Measurements from ENCODE around the gene EEF1AKMT4. TPM values are rescaled to one million over a fixed set of nuclear protein-coding genes. Genes with fewer than 3 reads are reported as not detected.

EEF1AKMT4 gene
- total RNA-seq, 5 donors from 2014 or later (not counting 1 experiment from before 2014, with no cell fraction given) = 0.37 to 4.0 (median 2.3) TPM

- Mint-ChIP-seq H3K27ac (no peak overlapping the region), H3K36me3 (peaks cover 13% of the 10 kb centered on the region), H3K9me3 (no peaks in the 10 kb centered on the region), H3K4me3 (no peak overlapping the region), H3K4me1 (peaks cover 0 to 10% (median 0%) of the 10 kb centered on the region in 3 donors), H3K27me3 (no peaks in the 10 kb centered on the region)
- ChIA-PET POLR2A (no interaction called here), CTCF (interaction anchor here in 1 of 2 donors (0.6 kb wide), 2 partner anchors 8 to 11 kb away, joined by 3 read pairs; no protein-coding TSS in a partner anchor)
- Histone ChIP-seq H3K27me3 (replicated peaks in 1 of 2; ENCODE audit: control insufficient read depth in 2 of 2, extremely low read depth in 1 of 2, insufficient read depth in 2 of 2, low read length in 1 of 2) (peaks cover 0 to 18% of the 10 kb centered on the region in 2 experiments), H3K9me3 (no peaks in the 10 kb centered on the region), H3K36me3 (ENCODE audit: control insufficient read depth in 2 of 2, extremely low read depth in 1 of 2, insufficient read depth in 1 of 2, low read length in 1 of 2) (peaks cover 7 to 14% of the 10 kb centered on the region in 2 donors), H3K27ac (ENCODE audit: low read length) (no peak overlapping the region), H3K4me3 (ENCODE audit: control insufficient read depth in 1 of 2, extremely low read depth in 1 of 2, low read length in 1 of 2) (no peak overlapping the region), H3K4me1 (ENCODE audit: control insufficient read depth in 1 of 2, extremely low read depth in 1 of 2, insufficient read depth in 2 of 2, low read length in 2 of 2) (no peaks in the 10 kb centered on the region)
- WGBS (ENCODE audit: insufficient coverage) = 80% methylated on average over 10 of the region's 13 CpGs
- DNase-seq = no peak
- ATAC-seq (replicated peaks in 1 of 4) = no peak
Observed at GRCh38 chr3:184238246-184238818, 11.1 kb upstream of the EEF1AKMT4 start.

GRCh38 chr3:184239221-184239620 lies 10.3 kb upstream of the EEF1AKMT4 start:
- H3K36me3 ChIP-seq (ENCODE audit: control insufficient read depth in 2 of 2, extremely low read depth in 1 of 2, insufficient read depth in 1 of 2, low read length in 1 of 2) = peaks cover 11 to 23% of the 10 kb centered on the region in 2 donors
- no peaks in the 10 kb centered on the region for H3K9me3 ChIP-seq
- H3K27me3 ChIP-seq (replicated peaks in 1 of 2; ENCODE audit: control insufficient read depth in 2 of 2, extremely low read depth in 1 of 2, insufficient read depth in 2 of 2, low read length in 1 of 2) = peaks cover 0 to 9% of the 10 kb centered on the region in 2 experiments
- no peak overlapping the region for H3K4me3 ChIP-seq (ENCODE audit: control insufficient read depth in 1 of 2, extremely low read depth in 1 of 2, low read length in 1 of 2)
- Mint-ChIP-seq H3K9me3 (no peaks in the 10 kb centered on the region), H3K4me3 (no peak overlapping the region), H3K36me3 (peaks cover 14% of the 10 kb centered on the region), H3K27ac (no peak overlapping the region), H3K4me1 (peaks cover 0 to 10% (median 0%) of the 10 kb centered on the region in 3 donors), H3K27me3 (no peaks in the 10 kb centered on the region)
- POLR2A ChIA-PET = no interaction called here
- no peak overlapping the region for H3K27ac ChIP-seq (ENCODE audit: low read length)
- 89% methylated on average over 8 of the region's 8 CpGs for WGBS (ENCODE audit: insufficient coverage)
- CTCF ChIA-PET = interaction anchor here in 1 of 2 donors (2.1 kb wide), 1 partner anchor 12 kb away, joined by 8 read pairs; no protein-coding TSS in a partner anchor
- ATAC-seq (replicated peaks in 1 of 4) = no peak
- H3K4me1 ChIP-seq (ENCODE audit: control insufficient read depth in 1 of 2, extremely low read depth in 1 of 2, insufficient read depth in 2 of 2, low read length in 2 of 2) = no peaks in the 10 kb centered on the region
- DNase-seq = no peak

- Histone ChIP-seq H3K4me1 (ENCODE audit: control insufficient read depth in 1 of 2, extremely low read depth in 1 of 2, insufficient read depth in 2 of 2, low read length in 2 of 2) (no peaks in the 10 kb centered on the region), H3K27me3 (replicated peaks in 1 of 2; ENCODE audit: control insufficient read depth in 2 of 2, extremely low read depth in 1 of 2, insufficient read depth in 2 of 2, low read length in 1 of 2) (peaks cover 0 to 7% of the 10 kb centered on the region in 2 experiments), H3K9me3 (no peaks in the 10 kb centered on the region), H3K36me3 (ENCODE audit: control insufficient read depth in 2 of 2, extremely low read depth in 1 of 2, insufficient read depth in 1 of 2, low read length in 1 of 2) (peaks cover 11 to 28% of the 10 kb centered on the region in 2 donors), H3K4me3 (ENCODE audit: control insufficient read depth in 1 of 2, extremely low read depth in 1 of 2, low read length in 1 of 2) (no peak overlapping the region), H3K27ac (ENCODE audit: low read length) (no peak overlapping the region)
- ChIA-PET POLR2A (no interaction called here), CTCF (interaction anchor here in 1 of 2 donors (2.1 kb wide), 1 partner anchor 13 kb away, joined by 8 read pairs; no protein-coding TSS in a partner anchor)
- no peak overlapping the region for H3K27ac Mint-ChIP-seq
- no peaks in the 10 kb centered on the region for H3K9me3 Mint-ChIP-seq
- H3K4me3 Mint-ChIP-seq = no peak overlapping the region
- DNase-seq = no peak
- peaks cover 18% of the 10 kb centered on the region for H3K36me3 Mint-ChIP-seq
- ATAC-seq (replicated peaks in 1 of 4) = no peak
- no peaks in the 10 kb centered on the region for H3K27me3 Mint-ChIP-seq
- peaks cover 0 to 10% (median 0%) of the 10 kb centered on the region in 3 donors for H3K4me1 Mint-ChIP-seq
- 81% methylated on average over 4 of the region's 7 CpGs for WGBS (ENCODE audit: insufficient coverage)
Observed at GRCh38 chr3:184239708-184240107, 9.8 kb upstream of the EEF1AKMT4 start.

- H3K9me3 Mint-ChIP-seq = no peaks in the 10 kb centered on the region
- WGBS (ENCODE audit: insufficient coverage) = 57% methylated on average over 1 of the region's 4 CpGs
- ChIA-PET POLR2A (no interaction called here), CTCF (interaction anchor here in 1 of 2 donors (2.1 kb wide), 1 partner anchor 14 kb away, joined by 8 read pairs; no protein-coding TSS in a partner anchor)
- H3K4me3 Mint-ChIP-seq = no peak overlapping the region
- Histone ChIP-seq H3K27me3 (replicated peaks in 1 of 2; ENCODE audit: control insufficient read depth in 2 of 2, extremely low read depth in 1 of 2, insufficient read depth in 2 of 2, low read length in 1 of 2) (peaks cover 0 to 7% of the 10 kb centered on the region in 2 experiments), H3K36me3 (ENCODE audit: control insufficient read depth in 2 of 2, extremely low read depth in 1 of 2, insufficient read depth in 1 of 2, low read length in 1 of 2) (peaks cover 11 to 36% of the 10 kb centered on the region in 2 donors), H3K4me1 (ENCODE audit: control insufficient read depth in 1 of 2, extremely low read depth in 1 of 2, insufficient read depth in 2 of 2, low read length in 2 of 2) (no peaks in the 10 kb centered on the region), H3K9me3 (no peaks in the 10 kb centered on the region), H3K27ac (ENCODE audit: low read length) (no peak overlapping the region), H3K4me3 (ENCODE audit: control insufficient read depth in 1 of 2, extremely low read depth in 1 of 2, low read length in 1 of 2) (no peak overlapping the region)
- H3K36me3 Mint-ChIP-seq = peaks cover 24% of the 10 kb centered on the region
- H3K27me3 Mint-ChIP-seq = no peaks in the 10 kb centered on the region
- DNase-seq (peak in 2 of 35 experiments; percentile 6 to 22), ATAC-seq (replicated peaks in 1 of 4) (peak in 2 of 4 experiments; percentile 24 to 35)
- H3K27ac Mint-ChIP-seq = no peak overlapping the region
- H3K4me1 Mint-ChIP-seq = peaks cover 0 to 15% (median 0%) of the 10 kb centered on the region in 3 donors
Observed at GRCh38 chr3:184240384-184241140, 8.9 kb upstream of the EEF1AKMT4 start.

- H3K4me3 ChIP-seq (ENCODE audit: control insufficient read depth in 1 of 2, extremely low read depth in 1 of 2, low read length in 1 of 2) = no peak overlapping the region
- ATAC-seq (replicated peaks in 1 of 4) (no peak), DNase-seq (no peak)
- whole genome bisulfite sequencing (ENCODE audit: insufficient coverage) = 82% methylated on average over 17 of the region's 17 CpGs
- Mint-ChIP-seq H3K9me3 (no peaks in the 10 kb centered on the region), H3K4me1 (peaks cover 0 to 19% (median 2%) of the 10 kb centered on the region in 3 donors), H3K27ac (no peak overlapping the region), H3K27me3 (no peaks in the 10 kb centered on the region), H3K36me3 (peaks cover 29% of the 10 kb centered on the region), H3K4me3 (no peak overlapping the region)
- POLR2A ChIA-PET = no interaction called here
- no peaks in the 10 kb centered on the region for H3K9me3 ChIP-seq
- no peak overlapping the region for H3K27ac ChIP-seq (ENCODE audit: low read length)
- CTCF ChIA-PET = interaction anchor here in 1 of 2 donors (2.1 kb wide), 1 partner anchor 14 kb away, joined by 8 read pairs; no protein-coding TSS in a partner anchor
- H3K27me3 ChIP-seq (replicated peaks in 1 of 2; ENCODE audit: control insufficient read depth in 2 of 2, extremely low read depth in 1 of 2, insufficient read depth in 2 of 2, low read length in 1 of 2) = peaks cover 0 to 7% of the 10 kb centered on the region in 2 experiments
- H3K4me1 ChIP-seq (ENCODE audit: control insufficient read depth in 1 of 2, extremely low read depth in 1 of 2, insufficient read depth in 2 of 2, low read length in 2 of 2) = no peaks in the 10 kb centered on the region
- peaks cover 11 to 41% of the 10 kb centered on the region in 2 donors for H3K36me3 ChIP-seq (ENCODE audit: control insufficient read depth in 2 of 2, extremely low read depth in 1 of 2, insufficient read depth in 1 of 2, low read length in 1 of 2)
Observed at GRCh38 chr3:184241141-184241446, 8.4 kb upstream of the EEF1AKMT4 start.

GRCh38 chr3:184241447-184242296 lies 7.8 kb upstream of the EEF1AKMT4 start:
- DNase-seq (peak in 3 of 35 experiments; percentile 10 to 23 (median 20)), ATAC-seq (replicated peaks in 1 of 4) (peak; percentile 32 to 51 (median 48))
- H3K27me3 Mint-ChIP-seq = no peaks in the 10 kb centered on the region
- peaks cover 0 to 3% of the 10 kb centered on the region in 2 experiments for H3K27me3 ChIP-seq (replicated peaks in 1 of 2; ENCODE audit: control insufficient read depth in 2 of 2, extremely low read depth in 1 of 2, insufficient read depth in 2 of 2, low read length in 1 of 2)
- H3K9me3 ChIP-seq = no peaks in the 10 kb centered on the region
- no peak overlapping the region for H3K27ac Mint-ChIP-seq
- ChIA-PET CTCF (interaction anchor here in 1 of 2 donors (0.6 kb wide), 1 partner anchor 12 kb away, joined by 4 read pairs; no protein-coding TSS in a partner anchor), POLR2A (interaction anchor here in 1 of 2 donors (0.6 kb wide), 1 partner anchor 16 kb away, joined by 4 read pairs; no protein-coding TSS in a partner anchor)
- no peak overlapping the region for H3K4me3 Mint-ChIP-seq
- no peak overlapping the region for H3K4me3 ChIP-seq (ENCODE audit: control insufficient read depth in 1 of 2, extremely low read depth in 1 of 2, low read length in 1 of 2)
- H3K9me3 Mint-ChIP-seq = no peaks in the 10 kb centered on the region
- H3K36me3 Mint-ChIP-seq = peaks cover 30% of the 10 kb centered on the region
- peaks cover 0 to 20% (median 3%) of the 10 kb centered on the region in 3 donors for H3K4me1 Mint-ChIP-seq
- 81% methylated on average over 42 of the region's 46 CpGs for WGBS (ENCODE audit: insufficient coverage)
- no peak overlapping the region for H3K27ac ChIP-seq (ENCODE audit: low read length)
- H3K4me1 ChIP-seq (ENCODE audit: control insufficient read depth in 1 of 2, extremely low read depth in 1 of 2, insufficient read depth in 2 of 2, low read length in 2 of 2) = no peaks in the 10 kb centered on the region
- peaks cover 11 to 41% of the 10 kb centered on the region in 2 donors for H3K36me3 ChIP-seq (ENCODE audit: control insufficient read depth in 2 of 2, extremely low read depth in 1 of 2, insufficient read depth in 1 of 2, low read length in 1 of 2)

Measured in T-cell (primary cell).